Posterior cingulate gyrus (tissue), 11 donors: Measurements from ENCODE around the gene AGO1.
A peak's percentile ranks its signal among the peaks of the same experiment; 100 is the strongest.

Experiments used
- DNase-seq, 10 donors: peaks; one replicate each; pipeline versions ENCODE4 v3.0.0 to v3.0.0-alpha.2; 2020 to 2021; ENCODE audit warnings: mixed read lengths in 3 of 10
- intact Hi-C: fragments of 100-400 bp; cut with DNase I; formaldehyde crosslinking; loops from one replicate; pipeline ENCODE4 v1.15.1; 2023

The AGO1 gene

GRCh38 chr1:35901235-35901634 is 18.2 kb downstream of the AGO1 start:
- intact Hi-C loops, result no loop called here
- DNase-seq, result no peak

- DNase-seq, result no peak
- intact Hi-C loops, result no loop called here
Measured at GRCh38 chr1:35902671-35903070, 19.7 kb downstream of the AGO1 start.

- intact Hi-C loops, result no loop called here
Measured at GRCh38 chr1:35914717-35915116, 31.7 kb downstream of the AGO1 start.

GRCh38 chr1:35915693-35916092 is 32.7 kb downstream of the AGO1 start:
- no peak for DNase-seq
- intact Hi-C loops, result no loop called here

More at GRCh38 chr1:35914717-35915116, 31.7 kb downstream of the AGO1 start:
- no peak for DNase-seq

GRCh38 chr1:35923791-35924221 is 40.8 kb downstream of the AGO1 start:
- intact Hi-C loops, result no loop called here
- no peak for DNase-seq

GRCh38 chr1:35924838-35925237 is 41.8 kb downstream of the AGO1 start:
- no peak for DNase-seq
- intact Hi-C loops, result no loop called here

- intact Hi-C loops, result no loop called here
- DNase-seq, result no peak
Measured at GRCh38 chr1:35925741-35926140, 42.7 kb downstream of the AGO1 start.

GRCh38 chr1:35927472-35927871 is 44.5 kb downstream of the AGO1 start:
- intact Hi-C loops, result no loop called here
- no peak for DNase-seq

- peak; percentile 25 to 90 (median 46) for DNase-seq
- intact Hi-C loops, result loop anchor here (2.0 to 5.0 kb wide), 2 partner anchors 47 to 157 kb away; partner anchors contain the start of genes ADPRS and AGO1
Measured at GRCh38 chr1:35929730-35930592, 47.0 kb downstream of the AGO1 start.

- DNase-seq, result peak; percentile 72 to 97 (median 84)
- intact Hi-C loops, result loop anchor here (2.0 to 5.0 kb wide), 2 partner anchors 48 to 156 kb away; partner anchors contain the start of genes ADPRS and AGO1
Measured at GRCh38 chr1:35930593-35931445, 47.8 kb downstream of the AGO1 start, which contains the start of gene AGO3. Gene AGO3, plus strand, starts transcription at chr1:35931105. Its CDS starts 322 bp downstream, at chr1:35931427.

- intact Hi-C loops, result loop anchor here (2.0 to 5.0 kb wide), 2 partner anchors 49 to 156 kb away; partner anchors contain the start of genes ADPRS and AGO1
- peak in 1 of 10 donors; percentile 76 for DNase-seq
Measured at GRCh38 chr1:35931446-35932157, 48.6 kb downstream of the AGO1 start.

GRCh38 chr1:35932158-35932636 is 49.2 kb downstream of the AGO1 start:
- DNase-seq, result no peak
- intact Hi-C loops, result loop anchor here (5.0 kb wide), 1 partner anchor 155 kb away; the partner anchor contains the start of gene ADPRS

GRCh38 chr1:35932941-35933340 is 49.9 kb downstream of the AGO1 start:
- intact Hi-C loops, result loop anchor here (5.0 kb wide), 1 partner anchor 154 kb away; the partner anchor contains the start of gene ADPRS

GRCh38 chr1:35935442-35936388 is 52.7 kb downstream of the AGO1 start:
- no peak for DNase-seq
- intact Hi-C loops, result no loop called here

More at GRCh38 chr1:35932941-35933340, 49.9 kb downstream of the AGO1 start:
- DNase-seq, result no peak

GRCh38 chr1:35936838-35937237 is 53.8 kb downstream of the AGO1 start:
- intact Hi-C loops, result no loop called here
- DNase-seq, result no peak

GRCh38 chr1:35939484-35939883 is 56.5 kb downstream of the AGO1 start:
- intact Hi-C loops, result no loop called here

GRCh38 chr1:35945327-35945726 is 62.3 kb downstream of the AGO1 start:
- intact Hi-C loops, result loop anchor here (10.0 kb wide), 1 partner anchor 89 kb away; no protein-coding TSS in a partner anchor
- DNase-seq, result no peak

More at GRCh38 chr1:35939484-35939883, 56.5 kb downstream of the AGO1 start:
- no peak for DNase-seq

- DNase-seq, result no peak
- intact Hi-C loops, result loop anchor here (10.0 kb wide), 1 partner anchor 87 kb away; no protein-coding TSS in a partner anchor
Measured at GRCh38 chr1:35947547-35947946, 64.5 kb downstream of the AGO1 start.

- no peak for DNase-seq
- intact Hi-C loops, result no loop called here
Measured at GRCh38 chr1:35958558-35958957, 75.5 kb downstream of the AGO1 start.
